NCI-H2107 (cell line): ENCODE measurements around the gene INSRR.

Experiments
- DNase-seq: peaks from one replicate; lab custom pipeline; 2025; lab: John Stamatoyannopoulos, UW

Gene INSRR

DNA sequence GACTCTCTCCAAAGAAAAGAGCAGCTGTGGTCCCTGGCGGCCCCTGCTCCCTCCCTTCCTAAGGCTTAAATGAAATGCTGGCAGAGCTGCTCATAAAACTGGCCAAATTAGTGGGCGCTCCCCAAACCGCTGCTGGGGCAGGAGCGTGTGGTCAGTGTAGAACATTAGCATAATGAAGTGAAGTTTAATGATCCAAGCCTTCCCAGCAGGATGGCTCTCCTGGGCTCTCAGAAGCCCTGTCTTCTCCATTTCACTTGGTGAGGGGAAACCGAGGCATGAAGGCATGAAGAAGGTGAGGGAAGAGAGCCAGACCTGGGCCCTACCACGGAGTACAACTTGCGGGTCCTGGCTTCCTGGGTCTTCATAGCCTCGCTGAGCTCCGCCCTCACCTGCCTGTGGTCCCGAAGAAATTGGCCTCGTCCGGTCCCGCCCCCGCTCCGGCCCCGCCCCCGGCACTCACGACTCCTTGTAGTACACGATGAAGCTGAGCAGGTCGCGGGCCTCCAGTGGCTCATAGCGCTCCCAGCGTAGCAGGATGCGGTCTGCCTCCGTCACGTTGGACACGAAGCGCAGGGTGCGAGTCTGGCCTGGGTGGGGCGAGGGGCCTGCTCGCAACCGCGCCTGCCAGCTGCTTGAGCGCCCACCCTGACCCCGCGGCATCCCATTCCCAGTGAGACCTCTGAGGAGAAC, 10.3 kb downstream of the INSRR start:
- DNase-seq: no peak

DNA sequence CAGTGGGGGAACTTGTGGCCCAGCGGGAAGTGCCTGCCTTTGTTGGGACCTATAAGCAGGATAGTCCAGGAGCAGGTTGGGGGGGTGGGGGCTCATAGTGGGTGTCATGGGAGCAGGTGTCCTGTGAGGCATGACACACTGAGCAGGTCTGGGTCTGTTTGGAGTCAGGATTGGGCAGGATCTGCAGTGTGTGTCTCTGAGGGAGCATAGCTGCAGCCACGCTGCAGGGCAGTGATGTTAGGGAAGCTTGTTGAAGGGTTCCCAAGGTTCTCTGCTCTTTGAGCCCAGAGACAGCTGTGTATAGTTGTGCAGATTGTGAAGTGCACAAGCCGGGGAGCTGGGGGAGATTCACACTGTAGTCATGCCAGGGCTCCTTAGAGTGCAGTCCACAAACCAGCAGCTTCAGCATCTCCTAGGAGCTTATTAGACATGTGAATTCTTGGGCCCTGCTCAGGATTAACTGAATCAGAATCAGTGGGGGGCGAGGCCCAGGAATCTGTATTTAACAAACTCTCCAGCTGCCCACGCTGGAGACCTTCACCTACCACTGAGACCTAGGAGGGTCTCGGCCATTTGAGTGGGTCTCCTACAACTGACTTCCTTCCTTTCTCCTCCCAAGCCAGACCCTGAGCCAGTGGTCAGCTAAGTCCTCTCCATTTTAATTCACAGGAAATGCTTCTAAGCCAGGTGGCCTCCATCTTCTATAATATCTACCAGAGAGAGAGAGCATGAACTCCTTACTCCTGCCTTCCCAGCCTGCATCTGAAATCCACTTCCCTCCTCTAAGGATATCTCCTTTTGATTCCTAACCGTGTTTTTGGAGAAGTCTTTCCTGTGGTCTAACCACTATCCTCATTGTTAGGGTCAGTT, 11.1 kb downstream of the INSRR start:
- DNase-seq: no peak

DNA sequence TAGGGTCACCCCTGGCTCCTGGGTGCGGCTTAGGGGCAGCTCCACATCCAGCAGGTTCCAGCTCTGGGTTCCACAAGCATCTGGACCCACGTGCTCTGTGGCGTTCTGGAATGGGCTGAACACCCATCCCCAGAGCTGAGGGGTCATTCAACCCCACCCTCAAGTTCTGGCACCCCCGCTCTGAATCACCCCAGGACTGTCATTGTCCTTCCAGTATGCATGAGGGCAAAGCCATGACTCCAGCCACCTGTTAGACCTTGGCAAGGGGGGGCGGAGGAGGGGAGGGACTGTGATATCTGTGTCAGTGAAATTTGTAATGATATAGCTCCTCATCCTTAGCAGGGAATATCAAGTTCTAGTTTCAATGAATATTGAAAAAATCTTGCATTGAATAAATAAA, 12.3 kb downstream of the INSRR start:
- no peak for DNase-seq

DNA sequence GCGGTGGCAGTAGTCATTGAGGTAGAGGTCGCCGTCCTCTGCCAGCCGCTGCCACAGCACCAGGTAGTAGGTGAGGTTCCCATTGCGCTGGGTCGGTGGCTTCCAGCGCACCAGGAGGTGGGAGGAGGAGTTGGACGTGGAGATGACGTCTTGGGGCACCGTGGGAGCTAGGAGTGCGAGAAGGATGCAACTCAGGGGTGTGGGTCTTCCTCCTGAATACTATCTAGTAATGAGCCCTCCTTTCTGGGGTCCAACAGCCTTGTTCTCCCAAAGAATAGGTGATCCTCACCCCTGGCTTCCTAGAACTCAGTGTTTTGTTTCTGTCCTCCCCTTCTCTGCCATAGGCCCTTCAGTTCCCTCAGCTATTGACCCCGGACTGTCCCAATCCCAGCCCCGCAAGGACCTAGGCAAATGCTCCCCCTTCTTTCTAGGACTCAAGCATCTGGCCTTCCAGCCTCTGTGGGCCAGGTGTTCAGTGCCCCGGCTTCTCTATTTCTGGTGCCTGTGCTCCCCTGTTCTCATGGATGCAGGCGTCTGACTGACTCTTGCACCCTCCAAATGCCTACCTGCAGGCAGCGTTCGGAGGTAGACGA, 12.9 kb downstream of the INSRR start:
- no peak for DNase-seq

DNA sequence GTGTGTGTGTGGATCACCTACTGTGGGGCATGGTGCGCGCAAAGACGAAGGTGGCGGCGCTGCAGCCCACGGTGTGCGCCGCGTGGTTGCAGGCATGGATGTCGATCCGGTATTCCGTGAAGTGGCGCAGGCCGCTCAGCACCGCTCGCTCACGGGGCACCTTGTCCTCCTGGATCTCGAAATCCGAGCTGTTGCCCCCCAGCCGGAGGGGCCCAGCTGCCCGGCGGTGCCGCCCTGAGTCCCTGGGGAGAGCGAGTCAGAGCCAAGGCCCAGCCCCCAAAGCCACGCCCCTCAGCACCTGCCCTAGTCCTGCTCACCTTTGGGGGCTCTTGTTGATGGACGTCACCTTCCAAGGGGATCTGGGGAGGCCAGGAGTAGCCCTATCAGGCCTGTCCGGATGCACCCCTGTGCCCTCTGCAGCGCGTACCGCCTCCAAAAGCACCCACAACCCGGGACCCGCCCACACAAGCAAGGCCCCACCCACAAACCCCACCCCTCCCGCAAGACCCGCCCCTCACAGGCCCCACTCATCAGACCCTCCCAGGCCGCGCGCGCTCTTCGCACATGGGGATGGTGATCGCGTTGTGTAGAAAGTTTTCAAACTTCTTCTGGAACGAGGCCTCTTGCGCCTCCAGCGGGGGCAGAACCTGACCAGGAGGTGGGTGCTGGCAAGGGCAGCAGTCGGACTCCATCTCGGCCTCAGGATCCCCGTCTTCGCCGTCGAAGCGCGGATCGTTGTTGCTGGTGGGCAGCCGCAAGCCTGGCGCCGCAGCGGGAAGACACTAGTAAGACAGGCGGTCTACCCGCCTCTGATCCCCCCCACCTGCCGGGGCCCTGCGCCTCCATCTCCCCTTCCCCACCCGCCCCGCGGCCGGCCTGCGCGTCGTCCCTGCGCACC, 13.6 kb downstream of the INSRR start:
- DNase-seq: no peak

DNA sequence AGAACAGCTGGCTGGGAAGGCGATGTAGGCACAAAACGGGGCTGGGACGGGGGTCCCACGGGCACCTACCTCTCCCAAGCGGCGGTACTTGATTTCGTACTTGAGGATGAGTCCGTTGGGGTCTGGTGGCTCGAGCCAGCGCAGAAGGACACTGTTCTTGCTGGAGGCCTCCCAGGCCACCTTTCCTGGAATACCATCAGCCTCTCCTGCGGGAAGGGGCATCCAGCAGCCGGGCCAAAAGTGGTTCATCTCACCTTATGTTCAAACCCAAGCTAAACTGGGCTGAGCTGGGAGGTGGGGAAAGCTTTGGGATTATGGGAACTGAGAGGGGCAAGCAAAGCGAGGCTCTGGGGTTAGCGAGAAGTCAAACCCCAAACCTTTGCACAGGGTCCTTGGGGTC, 14.3 kb downstream of the INSRR start:
- no peak for DNase-seq

DNA sequence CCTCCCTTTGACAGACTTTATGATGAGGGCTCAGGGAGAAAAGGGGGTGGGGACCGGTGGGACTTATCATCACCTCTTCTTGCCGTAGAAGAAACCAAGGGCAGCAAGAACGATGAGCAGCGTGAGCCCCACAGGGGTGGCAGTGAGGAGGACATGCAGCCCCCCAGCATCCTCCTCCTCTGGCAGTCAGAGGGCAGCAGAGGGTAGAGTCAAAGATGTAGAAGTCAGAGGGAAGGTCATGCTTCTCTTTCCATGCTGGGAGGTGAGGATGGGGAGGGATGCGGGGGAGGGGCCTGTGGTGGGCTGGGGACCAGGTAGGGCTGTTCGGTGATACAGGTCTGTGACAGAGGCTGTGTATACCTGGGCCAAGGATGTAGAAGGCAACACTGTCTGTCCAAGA, 14.8 kb downstream of the INSRR start:
- DNase-seq: no peak

DNA sequence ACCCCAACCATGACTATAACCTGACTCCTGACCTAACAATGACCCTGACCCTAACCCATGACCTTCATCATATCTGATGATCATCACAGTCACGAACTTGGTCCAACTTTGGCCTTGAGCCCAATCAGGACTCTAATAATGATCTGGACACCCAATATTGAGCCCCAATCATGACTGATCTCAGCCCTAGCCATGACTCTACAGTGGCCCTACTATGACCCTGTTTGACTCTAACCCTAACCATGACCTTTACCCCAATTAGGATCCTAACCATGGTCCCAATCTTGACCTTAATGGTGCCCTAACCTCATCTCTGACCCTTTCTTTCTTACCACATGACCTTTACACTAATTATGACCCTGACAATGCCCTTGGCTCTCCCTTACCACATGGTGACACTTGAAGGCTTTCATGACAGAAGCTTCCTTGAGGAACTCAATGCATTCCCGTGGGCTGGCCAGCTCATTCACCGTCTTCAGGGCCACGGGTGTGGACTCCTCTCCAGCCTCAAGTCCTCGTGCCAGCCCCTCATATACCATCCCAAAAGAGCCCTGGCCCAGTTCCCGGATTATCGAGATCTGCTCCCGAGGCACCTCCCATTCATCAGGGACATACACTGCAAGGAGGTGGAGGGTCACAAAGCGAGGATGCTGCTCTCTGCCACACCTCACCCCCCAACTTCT, 16.2 kb downstream of the INSRR start:
- DNase-seq: no peak

DNA sequence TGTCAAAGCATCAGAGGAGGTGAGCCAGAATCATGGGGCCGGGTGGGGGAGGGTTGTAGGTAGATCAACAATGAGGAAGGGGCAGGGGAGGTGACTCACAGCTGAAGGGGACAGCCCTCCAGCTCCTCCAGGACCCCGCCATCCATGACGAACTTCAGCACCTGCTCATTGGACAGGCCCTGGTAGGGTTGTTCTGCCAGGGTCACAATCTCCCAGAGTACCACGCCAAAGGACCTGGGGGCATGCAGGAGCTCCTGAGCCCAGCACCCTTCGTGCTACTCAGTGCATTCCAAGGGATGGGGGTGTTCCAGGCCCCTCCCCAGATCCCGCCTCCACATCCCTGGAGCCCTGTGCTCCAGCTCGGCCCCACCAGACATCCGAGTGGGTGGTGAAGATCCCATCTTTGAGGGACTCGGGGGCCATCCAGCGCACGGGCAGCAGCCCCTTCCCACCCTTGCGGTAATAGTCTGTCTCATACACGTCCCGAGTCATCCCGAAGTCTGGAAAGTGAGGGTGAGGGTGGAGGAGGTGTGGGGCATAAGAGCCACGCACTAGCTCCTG, 17.5 kb downstream of the INSRR start:
- no peak for DNase-seq

DNA sequence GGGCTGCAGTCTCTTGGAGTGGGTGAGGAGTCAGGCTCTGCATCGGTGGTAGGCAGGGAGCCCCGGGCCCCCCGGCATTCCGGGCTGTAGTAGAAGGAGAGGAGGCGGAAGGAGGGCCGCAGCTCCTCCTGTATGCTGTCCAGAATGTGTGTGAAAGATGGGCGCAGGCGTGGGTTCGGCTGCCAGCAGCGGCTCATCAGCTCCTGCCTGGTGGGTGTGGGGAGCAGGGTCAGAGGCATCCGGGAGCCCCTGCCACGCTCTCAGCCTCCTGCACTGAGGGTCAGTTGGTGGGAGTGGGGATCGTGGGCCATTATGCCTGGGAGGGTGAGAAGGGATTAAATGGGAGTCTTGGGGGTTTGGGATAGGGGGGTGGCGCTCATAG, 18.0 kb downstream of the INSRR start:
- DNase-seq: no peak

DNA sequence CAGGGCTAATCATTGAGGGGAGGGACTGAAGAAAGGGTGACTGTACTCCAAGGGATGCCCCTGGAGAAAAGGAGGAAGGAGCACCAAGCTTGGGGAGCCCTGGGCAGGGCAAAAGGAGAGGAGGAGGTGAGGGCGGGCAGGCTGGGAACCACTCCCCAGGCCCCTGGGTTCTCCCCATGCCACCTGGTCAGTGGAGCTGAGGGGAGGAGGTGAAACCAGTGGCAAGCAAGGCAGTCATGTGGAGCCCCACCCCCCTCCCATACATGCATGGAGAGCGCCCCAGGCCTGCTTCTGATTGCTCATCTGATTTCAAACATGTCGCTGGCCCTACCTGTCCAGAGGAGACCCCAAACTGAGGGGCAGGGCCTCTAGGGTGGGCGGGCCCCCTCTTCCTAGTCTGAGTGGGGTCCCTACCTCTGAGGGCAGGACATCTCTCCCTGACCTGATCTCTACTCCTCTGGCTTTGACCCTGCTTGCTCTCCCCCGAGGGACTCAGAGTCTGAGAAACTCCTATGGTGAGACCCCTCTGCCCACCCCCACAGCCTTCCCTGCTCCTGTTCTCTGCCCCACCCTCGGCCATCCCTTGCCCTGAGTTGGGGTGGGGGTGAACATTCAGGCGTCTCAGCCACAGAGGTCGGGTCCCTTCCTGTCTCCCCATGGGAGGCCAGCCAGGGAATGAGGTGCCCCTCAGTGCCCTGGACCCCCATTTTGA, 18.6 kb downstream of the INSRR start:
- DNase-seq: no peak

DNA sequence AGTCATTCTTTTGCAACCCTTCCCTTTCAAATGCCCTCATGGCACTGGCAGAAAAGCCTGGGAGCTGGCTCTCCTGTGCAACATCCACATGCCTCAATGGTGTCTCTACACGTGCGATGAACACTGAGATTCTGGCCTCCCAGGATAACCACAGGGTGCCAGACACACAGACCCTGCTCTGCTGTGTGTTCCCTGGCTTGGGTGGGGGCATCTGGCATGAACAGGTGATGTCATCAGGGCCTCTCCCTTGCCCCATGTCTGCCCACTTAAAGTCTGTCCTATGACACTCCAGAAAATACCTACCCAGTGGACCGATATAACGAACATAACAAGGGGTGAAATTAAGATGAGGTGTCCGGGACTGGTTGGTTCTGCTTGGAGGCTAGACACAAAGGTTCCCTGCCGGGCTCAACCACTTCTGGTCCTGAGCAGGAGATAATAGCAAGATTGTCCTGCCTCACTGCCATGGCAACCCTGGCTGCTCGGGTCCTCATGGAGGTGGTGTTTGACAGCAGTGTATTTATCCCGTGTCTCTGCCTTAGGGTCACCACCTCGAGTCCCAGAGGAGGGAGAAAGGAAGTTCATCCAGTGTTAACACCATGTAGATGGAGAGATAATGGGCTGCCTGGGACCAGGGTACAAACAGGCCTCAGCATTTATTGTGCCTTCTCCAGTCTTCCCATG, 19.3 kb downstream of the INSRR start:
- no peak for DNase-seq

DNA sequence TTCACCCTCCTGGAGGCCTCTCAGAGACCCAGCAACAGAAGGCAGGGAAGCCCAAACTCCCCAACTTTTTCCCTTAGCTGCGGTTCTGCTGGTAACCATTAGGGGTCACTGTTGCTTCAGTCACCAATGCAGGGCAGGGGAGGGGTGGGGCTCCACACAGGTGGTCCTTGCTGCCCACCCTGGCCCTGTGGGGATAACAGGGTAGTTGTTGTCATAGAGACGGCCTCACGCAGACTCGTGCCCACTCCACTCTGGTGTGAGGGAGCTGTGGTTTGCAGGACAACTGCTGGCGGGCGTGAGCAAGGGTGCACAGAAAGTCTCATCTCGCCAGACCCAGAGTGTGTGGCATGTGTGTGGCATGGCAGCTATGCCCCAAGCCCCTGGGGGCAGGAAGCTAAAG, 19.9 kb downstream of the INSRR start:
- peak; percentile 11 for DNase-seq

DNA sequence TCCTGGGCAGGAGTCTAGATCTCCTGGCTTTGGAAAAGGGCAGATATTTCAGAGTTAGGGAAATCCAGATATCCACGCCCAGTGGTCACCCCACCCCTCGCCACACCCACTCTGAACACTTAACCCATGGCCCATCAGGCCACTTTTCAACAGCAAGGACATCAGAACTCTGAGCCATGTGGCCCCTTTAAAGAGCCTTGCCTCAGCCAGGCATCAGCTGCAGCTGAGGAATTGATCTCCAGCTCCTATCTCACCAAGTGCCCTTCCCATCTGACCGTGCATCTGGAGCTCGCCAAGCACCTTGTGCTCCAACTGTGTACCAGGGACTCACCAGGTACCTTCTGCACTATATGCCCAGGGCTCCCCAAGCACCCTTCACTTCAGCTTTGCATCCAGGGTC, 22.0 kb downstream of the INSRR start:
- DNase-seq: no peak

DNA sequence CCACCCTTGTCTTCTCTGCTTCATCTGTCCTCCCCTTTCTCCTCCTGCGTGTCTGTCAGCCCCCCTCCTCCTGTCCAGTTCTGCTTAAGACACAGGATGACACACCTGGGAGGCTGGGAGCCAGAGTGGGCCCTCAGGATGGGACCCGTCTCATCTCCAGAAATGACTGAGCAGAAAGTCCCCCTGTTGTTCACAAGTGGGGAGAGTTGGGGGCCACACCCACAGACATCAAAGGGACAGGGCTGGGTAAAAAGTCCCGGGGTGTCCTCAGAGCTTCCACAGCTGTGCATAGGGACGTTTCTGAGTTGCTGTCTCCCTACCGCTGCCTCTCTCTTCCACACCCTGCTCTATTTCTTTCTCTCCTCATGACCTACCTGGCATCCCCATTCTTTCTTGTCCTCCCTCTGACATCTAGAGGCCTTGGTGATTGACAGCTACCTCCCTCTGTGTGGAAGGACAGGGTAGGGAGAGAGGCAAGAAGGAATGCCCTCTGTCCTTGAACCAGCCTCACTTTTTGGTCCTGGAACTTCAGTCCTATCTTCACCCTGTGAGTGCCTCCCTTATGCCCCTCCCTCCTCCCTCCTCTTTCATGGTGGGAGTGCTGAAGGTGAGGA, 22.8 kb downstream of the INSRR start:
- DNase-seq: no peak

DNA sequence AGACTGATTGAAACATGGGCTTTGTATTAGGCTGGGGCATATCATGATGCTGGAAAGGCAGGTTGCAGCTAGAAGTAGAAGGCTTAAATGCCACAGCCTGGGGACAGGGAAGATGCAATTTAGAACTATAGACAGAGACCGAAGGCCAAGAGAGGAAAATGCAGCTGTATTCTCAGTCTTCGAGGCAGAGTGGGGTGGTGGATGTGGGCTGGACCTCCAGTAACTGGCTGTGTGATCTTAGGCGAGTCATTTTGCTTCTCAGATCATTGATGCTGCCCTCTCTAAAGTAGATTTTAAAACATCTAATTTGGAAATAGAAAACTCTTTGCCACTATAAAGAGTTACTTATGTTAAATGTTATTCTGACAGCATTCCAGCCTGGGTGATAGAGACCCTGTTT, 24.6 kb downstream of the INSRR start:
- DNase-seq: no peak

DNA sequence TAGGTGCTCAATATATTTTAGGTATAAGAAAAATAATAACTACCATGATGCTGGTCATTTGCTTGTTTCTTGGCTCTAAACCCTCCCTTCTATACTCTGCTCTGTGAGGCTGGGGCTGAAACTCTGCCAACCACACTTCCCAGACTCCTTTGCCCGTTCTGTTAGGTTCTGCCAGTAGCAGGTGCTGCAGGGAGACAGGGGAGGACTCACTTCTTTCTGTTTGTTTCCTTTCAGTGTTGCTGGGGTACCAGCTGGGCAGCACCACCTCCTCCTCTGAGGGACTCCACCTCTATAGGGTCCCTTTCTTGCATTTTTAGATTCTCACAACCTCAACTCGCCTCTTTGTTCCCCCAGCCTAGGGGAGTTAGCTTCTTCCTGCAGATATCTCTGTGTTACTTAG, 25.3 kb downstream of the INSRR start:
- DNase-seq: peak; percentile 12

DNA sequence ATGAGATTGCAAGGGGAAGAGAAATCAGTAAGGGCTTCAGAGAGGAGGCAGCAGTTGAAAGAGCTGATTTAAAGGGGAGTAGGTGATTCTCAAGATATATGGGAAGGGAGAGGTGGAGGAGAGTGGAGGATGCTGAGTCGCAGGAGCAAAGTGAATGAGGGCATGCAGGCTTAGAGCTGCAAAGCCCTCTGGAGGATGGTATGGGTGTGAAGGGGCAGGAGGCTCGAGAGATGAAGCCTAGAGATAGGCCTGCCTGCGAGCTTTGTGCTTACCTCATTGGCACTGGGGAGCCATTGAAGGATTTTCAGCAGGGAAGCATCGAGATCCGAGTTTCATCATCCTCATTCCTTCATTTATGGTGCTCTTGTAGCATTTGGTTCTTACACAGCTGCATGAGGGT, 26.5 kb downstream of the INSRR start:
- DNase-seq: no peak

DNA sequence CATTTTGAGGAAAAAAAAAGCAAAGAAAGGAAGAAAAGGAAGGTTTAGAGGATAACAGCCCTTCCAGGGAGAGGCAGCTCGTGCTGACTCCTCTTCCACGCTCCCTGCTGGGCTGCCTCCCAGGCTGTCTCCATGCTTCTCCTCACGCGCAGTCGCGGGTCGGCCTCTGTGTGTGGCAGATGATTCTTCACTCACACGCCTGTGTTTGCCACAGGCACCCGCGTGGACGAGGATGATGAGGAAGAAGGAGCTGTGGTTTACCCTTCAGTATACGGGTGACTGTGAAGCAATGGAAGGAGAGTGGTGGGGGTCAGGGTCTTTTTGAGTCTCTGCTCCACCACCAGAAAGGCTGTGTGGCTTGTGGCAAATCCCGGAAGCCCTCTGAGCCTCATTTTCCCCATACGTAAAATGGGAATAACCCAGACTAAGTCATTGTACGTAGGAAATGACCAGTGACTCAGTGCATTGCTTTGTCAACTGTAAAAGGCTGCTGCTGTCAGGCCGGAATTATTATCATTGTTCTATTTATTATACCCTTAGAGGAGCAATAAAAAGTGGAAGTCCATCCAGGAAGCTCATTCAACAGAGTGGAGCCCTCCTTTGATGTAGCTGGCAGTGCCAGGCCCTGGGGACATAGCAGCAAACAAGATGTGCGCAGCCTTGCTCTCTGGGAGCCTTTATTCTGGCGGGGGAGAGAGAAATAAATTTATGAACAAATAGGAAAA, 30.4 kb downstream of the INSRR start:
- DNase-seq: no peak
